Measurements from ENCODE around the gene CCDC15.

The CCDC15 gene

GRCh38 chr11:124941703-124942102 lies 12.3 kb upstream of the CCDC15 start:
- no peak for TF ChIP-seq CTCF (IDR thresholded peaks at IDR 0.05; ENCODE audit: low read depth, low read length, missing control alignments)
- in situ Hi-C loops (cut with HindIII; ENCODE audit: low sequenced_read_pairs), result no loop called here
- DNase-seq (ENCODE audit: low read depth), result no peak
- no peak overlapping the region for H3K4me3 ChIP-seq (ENCODE audit: low read depth, low read length)

GRCh38 chr11:124942466-124943253 lies 11.3 kb upstream of the CCDC15 start:
- TF ChIP-seq CTCF (IDR thresholded peaks at IDR 0.05; ENCODE audit: low read depth, low read length, missing control alignments), result no peak
- DNase-seq (ENCODE audit: low read depth), result no peak
- no peak overlapping the region for H3K4me3 ChIP-seq (ENCODE audit: low read depth, low read length)
- in situ Hi-C loops (cut with HindIII; ENCODE audit: low sequenced_read_pairs), result no loop called here

- in situ Hi-C loops (cut with HindIII; ENCODE audit: low sequenced_read_pairs), result no loop called here
- no peak overlapping the region for H3K4me3 ChIP-seq (ENCODE audit: low read depth, low read length)
- no peak for DNase-seq (ENCODE audit: low read depth)
- TF ChIP-seq CTCF (IDR thresholded peaks at IDR 0.05; ENCODE audit: low read depth, low read length, missing control alignments), result no peak
Observed at GRCh38 chr11:124943254-124943616, 10.8 kb upstream of the CCDC15 start.

GRCh38 chr11:124943741-124944140 lies 10.3 kb upstream of the CCDC15 start:
- in situ Hi-C loops (cut with HindIII; ENCODE audit: low sequenced_read_pairs), result no loop called here
- DNase-seq (ENCODE audit: low read depth), result no peak
- no peak for TF ChIP-seq CTCF (IDR thresholded peaks at IDR 0.05; ENCODE audit: low read depth, low read length, missing control alignments)
- no peak overlapping the region for H3K4me3 ChIP-seq (ENCODE audit: low read depth, low read length)

GRCh38 chr11:124944565-124944964 lies 9.4 kb upstream of the CCDC15 start:
- DNase-seq (ENCODE audit: low read depth), result no peak
- TF ChIP-seq CTCF (IDR thresholded peaks at IDR 0.05; ENCODE audit: low read depth, low read length, missing control alignments), result no peak
- in situ Hi-C loops (cut with HindIII; ENCODE audit: low sequenced_read_pairs), result no loop called here
- no peak overlapping the region for H3K4me3 ChIP-seq (ENCODE audit: low read depth, low read length)

GRCh38 chr11:124945826-124946225 lies 8.2 kb upstream of the CCDC15 start:
- DNase-seq (ENCODE audit: low read depth), result no peak
- in situ Hi-C loops (cut with HindIII; ENCODE audit: low sequenced_read_pairs), result no loop called here
- TF ChIP-seq CTCF (IDR thresholded peaks at IDR 0.05; ENCODE audit: low read depth, low read length, missing control alignments), result no peak
- H3K4me3 ChIP-seq (ENCODE audit: low read depth, low read length), result no peak overlapping the region
